NCI-H2029 treated with DMSO at 0.1 percent for 48 hours (cell line): ENCODE data around the gene PGM2.

Source experiments
- DNase-seq: peaks from one replicate; lab custom pipeline; 2025; lab: John Stamatoyannopoulos, UW

The PGM2 gene

DNA sequence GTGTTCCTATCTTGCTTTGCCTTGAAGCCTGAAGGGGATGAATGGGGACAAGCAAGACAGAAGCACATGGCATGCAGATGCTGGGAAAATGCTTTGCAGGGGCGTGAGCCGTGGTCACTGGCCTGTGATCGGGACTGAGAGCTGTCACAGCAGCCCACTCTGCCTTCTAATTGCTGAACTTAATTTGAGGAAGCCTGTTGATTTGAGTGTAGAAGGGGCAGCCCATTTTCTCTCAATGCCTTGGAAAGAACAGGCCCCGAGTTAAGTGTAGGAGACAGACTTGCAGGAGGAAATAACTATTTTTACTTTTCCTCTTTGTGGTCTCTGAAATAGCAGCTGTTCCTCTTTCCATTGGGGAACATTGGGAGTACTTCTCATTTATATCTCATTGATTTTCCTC lies 38.3 kb downstream of the PGM2 start:
- DNase-seq, result no peak

DNA sequence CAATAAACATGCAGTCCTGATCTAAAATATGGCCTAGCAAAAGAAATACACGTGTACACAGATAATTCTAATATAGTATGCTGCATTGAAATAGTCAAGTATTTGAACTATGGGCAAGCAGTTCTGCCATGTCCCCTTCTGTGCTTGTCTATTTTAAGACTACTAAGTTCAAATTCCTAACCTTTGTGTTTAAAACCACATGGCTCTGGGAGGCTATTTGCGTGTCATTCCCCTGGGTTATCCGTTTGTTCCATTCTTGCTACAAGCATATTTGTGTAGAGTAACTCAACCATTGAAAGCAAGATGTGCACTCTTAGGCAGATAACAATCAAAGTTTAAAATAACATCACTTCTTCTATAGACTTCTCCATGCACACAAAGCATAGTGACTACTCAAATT lies 39.0 kb downstream of the PGM2 start:
- no peak for DNase-seq

DNA sequence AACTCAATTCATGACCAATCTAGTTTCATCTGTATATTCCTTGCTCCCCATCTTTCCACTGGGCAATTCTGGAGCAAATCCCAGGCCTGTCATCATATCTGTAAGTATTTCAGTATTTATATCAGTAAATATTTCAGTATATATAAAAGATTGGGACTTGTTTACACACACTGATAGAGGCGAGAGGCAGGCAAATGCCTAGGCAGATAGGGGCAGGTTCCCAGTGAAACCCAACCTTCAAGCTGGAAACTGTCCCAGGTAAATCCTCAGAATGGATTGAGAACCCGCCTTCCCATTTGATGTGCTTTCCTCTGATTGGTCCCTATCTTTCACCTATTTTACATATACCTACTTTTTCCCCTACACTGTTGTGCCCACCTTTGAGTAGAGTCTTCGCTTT lies 40.6 kb downstream of the PGM2 start:
- no peak for DNase-seq

DNA sequence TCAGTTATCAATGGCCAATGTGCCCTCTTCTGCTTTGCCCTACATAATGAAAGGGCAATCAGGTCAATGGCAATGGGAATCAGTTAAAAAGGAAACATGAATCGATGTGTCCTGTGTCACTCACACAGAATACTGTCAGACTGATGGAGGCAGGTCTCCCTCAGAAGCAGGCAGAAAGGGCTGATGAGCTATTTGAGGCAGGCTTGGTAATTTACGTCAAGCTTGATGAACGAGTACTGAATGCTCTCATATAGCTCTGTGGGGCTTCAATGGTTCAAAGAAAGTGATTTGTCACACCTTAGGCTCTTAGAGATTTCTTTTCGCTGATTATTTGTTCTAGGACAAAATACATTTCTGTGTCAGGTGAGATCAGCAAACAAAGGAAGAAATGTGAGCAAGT lies 41.8 kb downstream of the PGM2 start:
- DNase-seq, result no peak

DNA sequence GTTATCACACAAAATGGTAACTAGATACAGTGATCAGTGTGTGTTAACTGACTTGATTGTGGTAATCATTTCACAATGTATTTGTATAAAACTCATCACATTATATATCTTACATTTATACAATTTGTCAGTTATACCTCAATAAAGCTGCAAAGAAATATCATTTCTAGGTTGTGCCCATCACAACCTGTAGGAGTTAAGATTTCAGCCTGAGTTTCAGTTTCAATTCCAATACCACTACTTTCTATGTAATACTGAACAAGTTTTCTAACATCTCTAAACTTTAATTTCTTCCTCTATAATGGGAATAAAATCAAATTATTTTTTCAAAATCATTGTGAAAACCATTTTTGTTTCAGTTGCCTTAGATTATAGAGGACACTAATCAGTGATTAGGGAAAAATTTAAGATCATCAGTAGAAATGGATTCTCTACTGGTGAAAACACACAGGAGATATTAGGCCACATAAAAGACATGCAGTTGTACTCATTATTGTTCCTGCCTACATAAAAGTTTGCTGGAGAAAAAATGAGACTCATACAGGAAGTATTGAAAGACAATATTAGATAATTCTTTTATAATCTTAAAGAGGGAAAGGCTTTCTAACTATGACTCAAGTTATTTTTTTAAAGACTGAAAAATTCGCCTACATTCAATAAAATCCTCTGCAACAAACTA lies 46.0 kb downstream of the PGM2 start:
- no peak for DNase-seq

DNA sequence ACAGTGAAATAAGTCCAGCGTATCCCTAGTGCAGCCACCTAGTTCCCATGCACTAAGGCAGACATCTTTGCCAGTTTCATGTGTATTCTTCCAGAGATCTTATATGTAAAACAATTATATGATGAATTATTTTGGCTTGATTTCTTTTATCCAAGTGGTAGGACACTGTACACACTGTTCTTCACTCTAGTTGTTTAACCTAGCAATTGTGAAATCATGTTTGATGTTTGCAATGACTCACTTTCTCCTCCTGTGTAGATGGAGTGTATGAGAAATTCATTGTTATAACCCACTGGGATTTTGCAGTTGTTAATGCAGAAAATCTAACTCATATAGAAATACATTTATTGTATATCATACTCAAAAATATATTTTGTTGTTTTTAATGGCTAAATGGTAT lies 46.9 kb downstream of the PGM2 start:
- no peak for DNase-seq

DNA sequence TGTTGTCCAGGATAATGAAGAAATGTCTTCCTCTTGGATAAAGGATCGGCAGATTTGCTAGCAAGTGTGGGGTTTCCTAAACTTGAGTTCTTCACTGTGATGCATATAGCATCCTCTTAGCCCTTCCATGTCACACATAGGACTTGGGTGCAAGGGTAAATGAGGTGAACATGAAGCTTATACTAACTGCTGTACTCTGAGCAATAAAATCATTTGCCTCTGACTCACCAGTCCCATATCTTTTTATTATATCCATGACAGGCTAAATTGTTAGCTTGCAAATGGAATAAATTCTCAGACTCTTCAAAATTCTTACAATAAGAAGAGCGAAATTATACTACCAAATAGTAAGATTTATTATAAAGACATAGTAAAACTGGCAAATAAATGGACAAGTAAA lies 49.7 kb downstream of the PGM2 start:
- no peak for DNase-seq

DNA sequence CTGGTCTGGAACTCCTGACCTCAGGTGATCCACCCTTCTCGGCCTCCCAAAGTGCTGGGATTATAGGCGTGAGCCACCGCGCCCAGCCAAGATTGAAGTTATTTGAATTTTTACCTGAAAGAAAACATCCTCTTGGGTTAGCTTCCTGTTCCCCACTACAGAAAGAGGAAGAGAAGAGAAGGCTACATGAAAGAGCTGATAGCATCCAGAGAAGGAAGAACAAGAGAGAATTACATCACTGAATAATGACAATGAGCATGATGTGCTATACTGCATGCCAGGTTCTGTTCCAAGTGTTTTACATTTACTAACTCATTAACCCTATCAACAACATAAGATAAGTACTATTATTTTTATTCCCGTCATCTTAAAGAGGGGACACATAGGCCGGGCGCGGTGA lies 52.9 kb downstream of the PGM2 start:
- no peak for DNase-seq

DNA sequence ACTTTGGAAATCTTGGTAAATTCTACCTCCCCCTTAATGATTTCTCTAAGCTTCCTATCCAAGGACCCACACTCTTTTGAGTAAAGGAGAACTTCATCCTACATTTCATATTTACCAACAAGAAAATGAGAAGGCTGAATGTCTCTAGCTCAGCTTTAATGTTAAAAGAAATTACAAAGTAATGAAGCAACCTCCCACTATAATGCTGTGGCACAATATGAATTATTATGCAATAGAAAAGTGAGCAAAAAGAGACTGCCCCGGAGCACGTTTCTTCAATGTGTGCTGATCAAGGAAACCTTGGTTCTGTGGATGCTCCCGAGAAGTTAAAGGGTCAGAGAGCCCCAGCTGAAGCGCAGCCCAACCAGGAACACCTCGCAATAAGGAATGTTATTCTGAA lies 55.3 kb downstream of the PGM2 start:
- no peak for DNase-seq

DNA sequence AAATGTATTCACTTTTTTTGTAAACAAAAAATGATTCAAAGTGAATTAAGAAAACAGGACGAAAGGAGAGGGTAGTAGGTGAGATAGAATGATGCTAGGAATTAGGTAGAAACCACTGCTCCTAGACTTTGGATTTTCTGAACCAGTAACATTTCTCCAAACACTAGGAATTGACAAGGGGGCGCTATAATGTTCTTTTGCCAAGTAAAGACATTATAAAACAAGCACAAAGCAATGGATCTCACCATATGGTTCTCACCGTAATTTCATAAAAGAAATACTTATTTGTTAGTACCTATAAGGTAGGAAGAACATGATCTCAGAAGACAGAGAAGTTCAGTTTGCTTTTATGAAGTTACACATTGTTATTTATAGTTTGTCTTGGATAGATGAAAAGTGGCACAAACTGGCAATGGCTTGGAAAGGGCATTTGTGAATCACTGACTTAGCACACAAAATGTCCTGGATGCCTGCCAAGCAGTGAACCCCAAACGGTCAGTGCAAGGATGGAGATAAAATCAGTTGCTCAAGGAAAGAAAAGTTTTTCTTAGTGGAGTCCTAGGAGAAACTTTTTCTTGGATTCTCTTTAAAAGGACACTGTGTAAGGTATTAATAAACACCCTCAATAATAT lies 56.3 kb downstream of the PGM2 start:
- no peak for DNase-seq

DNA sequence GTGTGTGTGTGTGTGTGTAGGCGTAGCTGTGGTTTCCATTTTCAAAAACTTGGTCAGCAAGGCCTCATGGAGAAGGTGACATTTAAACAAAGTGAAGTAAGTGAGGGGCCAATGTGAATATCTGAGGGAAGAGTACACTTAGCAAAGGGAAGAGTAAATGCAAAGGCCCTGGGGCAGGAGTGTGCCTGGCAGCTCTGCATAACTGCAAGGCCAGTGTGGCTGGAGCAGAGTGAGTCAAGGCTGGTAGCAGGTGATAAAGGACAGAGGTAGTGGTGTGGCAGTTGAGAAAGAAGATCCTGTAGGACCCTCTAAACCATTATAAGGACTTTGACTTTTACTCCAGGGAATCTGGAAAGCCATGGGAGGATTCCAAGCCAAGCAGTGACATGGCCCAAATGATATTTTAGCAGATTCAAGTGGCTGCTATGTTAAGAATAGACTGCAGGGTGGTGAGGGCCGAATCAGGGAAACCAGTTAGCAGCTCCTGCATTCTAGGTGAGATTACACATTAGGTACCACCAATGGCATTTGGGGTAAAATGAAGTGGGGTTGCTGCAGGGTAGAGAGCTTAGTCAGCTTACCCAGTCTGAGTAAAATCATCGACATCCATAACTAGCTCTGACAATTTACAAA lies 58.5 kb downstream of the PGM2 start:
- DNase-seq, result no peak

DNA sequence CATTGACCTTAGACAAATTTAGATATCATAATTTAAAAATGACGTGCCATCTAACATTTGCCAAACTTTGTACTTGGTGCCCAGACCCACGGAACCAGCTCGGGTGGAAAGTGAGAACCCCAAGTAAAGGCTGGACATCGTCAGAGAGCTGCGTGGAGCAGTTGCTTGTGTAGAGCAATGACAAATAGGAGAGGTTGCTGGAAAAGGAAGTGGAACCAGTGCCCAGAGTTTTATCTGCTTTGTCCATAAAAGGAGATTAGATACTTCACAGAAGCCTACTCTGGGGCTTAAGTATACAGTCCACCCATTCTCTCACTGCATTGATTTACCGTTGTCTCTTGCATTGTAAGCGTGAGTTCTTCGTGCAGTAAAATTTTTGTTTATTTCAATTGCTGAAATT lies 59.0 kb downstream of the PGM2 start:
- peak; percentile 3 for DNase-seq

DNA sequence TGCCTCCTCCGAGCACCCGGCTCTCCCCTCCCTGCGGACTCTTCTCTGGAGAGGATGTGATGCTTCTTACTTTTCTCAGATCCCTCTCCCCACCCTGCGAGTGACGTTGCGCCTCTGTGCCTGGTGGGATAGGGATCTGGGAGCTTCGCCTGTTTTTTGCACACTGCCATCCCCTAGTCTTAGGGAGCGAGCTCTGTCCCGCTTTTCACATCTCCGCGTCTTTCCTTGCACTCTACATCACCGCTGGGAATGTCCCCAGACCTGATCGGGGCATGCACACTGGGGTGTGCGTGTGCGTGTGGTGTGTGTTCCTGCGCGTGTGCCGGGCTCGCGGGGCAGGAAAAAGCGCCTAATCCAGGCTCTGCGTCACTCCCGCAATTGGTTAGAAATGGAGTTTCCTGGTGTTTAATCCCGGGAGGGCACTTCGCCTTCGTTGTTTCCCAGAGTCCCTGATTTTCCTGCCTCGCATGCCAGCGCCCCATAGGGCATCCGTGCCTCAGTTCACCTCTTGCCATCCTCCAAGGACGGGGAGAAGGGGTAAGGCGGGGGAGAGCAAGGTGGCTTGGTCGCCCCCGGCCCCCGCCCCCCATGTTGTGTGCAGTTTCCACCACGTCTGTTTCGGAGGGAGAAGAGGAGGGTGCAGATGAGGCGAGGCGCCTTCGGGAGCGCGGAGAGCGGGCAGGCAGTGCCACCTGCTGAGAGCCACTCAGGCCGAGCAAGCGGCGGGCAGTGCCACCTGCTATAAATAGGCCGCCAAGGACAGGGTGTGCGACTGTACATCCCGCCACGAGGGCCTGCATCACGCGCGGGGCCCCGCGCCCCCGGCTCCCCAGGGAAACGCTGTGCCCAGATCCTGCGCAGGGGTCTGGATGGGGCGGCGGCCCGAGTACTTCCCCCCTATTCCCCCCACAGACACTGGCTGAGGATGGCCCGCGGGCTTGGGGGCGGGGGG lies 63.6 kb downstream of the PGM2 start:
- DNase-seq, result no peak

DNA sequence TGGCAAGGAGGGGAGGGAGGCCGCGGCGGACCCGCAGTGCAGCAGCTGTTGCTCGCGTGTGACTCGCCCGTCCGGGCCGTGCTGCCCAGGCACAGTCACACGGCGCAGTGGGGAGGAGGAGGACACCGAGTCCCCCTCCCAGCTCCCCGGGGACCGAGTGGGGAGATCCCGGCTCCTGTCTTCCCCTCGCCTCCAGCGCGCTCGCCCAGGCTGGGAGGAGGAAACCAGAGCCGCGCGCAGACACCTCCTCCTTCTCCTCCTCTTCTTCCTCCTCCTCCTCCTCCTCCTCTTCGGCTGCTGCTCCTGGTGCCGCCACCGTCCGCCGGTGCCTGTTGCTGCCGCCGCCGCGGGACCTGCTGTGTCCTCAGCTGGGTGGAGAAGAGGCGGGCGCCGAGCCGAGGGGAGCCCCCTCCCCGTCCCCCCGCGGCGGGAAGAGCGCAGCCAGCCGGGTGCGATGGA lies 64.3 kb downstream of the PGM2 start, which contains the start of gene TBC1D1:
TSS of gene TBC1D1 (plus strand) at position 284 of the 459 bp plus-strand sequence. CDS start 11,012 bp downstream, outside the sequence.
- no peak for DNase-seq

DNA sequence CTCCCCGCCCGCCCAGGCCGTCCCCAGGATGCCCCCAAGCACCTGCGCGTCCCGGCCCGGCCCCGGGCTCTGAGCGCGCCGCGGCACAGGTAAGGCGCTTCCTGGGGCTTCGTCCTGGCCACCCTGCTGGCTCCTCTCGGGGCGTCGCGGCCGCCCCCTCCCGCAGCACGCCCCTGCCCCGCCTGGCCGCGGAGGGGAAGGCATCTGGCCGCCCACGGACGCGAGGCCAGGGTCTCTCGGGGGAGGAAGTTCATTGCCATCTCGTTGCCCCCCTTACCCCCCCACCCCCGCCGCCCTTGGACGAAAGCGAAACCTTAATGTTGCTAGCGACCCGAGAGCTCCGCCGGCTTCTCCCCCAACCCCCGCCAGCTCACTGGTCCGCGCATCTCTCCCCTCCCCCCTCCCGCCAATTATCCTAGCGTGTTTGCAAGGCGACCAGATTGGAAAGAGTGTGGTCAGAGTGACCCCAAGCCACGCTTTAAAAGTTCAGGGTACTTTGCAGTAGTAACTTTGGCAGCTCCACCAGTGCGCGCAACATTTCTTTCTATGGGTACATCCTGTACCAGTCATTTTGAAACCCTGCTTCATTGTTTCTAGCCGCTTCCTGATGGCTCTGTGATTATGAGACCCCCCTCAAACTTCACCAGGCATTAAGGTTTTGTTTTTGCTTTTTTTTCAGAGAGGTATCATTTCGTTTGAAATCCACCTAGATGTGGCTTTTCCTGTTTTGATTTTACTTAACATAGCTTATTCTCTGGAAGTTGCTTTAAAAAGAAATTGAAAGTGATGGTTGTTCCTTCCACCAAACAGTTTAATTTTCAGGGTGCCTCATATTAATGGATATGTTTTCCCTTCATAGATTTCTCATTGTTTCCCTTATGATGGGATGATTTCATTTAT lies 65.0 kb downstream of the PGM2 start:
- DNase-seq, result no peak

DNA sequence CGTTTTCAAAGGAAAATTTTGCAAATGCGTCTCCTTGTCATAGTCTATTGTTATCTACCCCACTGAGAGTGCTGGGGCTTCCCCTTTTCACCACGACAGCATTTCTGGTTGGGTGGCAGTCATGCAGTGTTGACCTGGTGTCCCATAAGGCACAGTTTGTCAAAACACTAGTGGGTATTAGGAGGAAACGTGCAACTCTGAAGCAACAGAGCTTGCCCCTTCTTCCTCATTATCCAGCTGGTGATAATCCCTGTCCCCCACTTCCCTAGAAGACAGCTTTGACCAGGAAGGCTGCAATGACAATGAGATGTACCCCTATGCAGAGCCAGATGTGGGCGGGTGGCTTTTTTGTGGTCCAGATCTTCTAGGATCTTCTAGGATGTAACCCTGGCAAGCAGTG lies 66.2 kb downstream of the PGM2 start:
- DNase-seq, result no peak

DNA sequence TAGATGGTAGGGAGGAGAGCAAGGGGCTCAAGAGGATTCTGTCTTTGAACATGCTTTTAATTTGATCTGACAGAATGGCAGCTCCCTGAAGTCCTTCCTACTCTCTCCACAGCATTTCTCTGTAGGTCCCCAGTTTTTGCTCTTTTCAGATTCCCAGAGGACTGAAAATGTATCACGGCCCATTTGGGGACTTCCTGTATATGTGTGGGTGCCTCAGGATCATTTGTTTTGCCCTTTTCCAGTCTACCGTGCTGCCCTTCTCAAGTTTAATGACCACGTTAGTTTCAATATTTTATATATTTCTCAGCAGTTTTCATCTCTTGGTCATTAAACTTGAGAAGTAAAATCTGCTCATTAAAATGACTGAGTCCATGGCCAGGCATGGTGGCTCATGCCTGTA lies 66.7 kb downstream of the PGM2 start:
- no peak for DNase-seq

DNA sequence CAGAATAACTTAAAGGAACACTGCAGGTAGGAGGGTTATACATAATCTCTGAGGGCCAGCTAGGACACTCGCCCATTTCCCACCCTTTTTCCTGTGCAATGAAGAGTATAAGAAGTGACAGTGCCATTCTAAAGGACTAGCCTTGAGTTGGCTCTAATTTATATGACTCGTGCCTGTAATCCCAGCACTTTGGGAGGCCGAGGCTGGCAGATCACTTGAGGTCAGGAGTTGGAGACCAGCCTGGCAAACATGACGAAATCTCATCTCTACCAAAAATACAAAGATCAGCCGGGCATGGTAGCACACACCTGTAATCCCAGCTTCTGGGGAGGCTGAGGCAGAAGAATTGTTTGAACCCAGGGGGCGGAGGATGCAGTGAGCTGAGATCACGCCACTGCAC lies 68.8 kb downstream of the PGM2 start:
- DNase-seq, result no peak

DNA sequence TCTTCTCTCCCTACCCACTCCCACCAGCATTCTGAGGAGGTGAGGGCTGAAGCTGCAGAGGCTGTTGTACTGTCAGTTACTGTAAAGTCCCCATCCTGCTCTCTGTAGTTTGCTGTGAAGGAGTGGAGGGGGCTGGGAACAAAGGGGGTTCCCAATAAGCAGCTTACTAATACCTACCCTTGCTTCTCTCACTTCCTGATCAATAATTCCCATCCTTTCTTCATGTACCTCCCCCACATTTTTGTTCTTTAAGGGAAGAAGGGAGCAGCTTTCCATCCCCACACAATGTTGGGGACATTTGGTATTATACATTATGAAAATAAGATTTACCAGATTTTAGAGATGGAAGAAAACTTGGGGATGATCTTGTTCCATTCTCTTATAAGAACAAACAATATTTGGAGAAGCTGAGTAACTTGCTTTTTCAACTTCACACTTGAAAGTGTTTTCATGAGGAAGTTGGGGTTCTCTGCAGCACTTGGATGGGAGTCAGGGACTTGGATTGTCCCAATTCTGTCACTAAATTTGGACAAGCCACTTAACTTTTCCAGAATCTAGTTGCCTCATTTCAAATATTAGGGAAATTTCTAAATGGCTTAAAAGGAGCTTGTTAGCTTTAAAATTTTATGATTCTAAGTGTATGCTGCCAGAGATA lies 69.8 kb downstream of the PGM2 start:
- DNase-seq, result no peak

DNA sequence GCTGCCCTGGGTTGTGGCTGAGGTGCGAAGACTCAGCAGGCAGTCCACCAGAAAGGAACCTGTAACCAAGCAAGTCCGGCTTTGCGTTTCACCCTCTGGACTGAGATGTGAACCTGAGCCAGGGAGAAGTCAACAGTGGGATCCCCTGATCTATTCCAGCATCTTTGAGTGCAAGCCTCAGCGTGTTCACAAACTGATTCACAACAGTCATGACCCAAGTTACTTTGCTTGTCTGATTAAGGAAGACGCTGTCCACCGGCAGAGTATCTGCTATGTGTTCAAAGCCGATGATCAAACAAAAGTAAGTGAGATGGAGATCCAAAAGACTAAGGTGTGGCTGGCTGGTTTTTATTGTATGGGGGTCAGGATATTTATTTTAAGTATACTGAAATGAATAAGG lies 75.7 kb downstream of the PGM2 start:
- DNase-seq, result no peak
